Limb (tissue), 2 donors: ENCODE data around the gene TPRN.
A peak's percentile ranks its signal among the peaks of the same experiment; 100 is the strongest.

Experiments used
- DNase-seq, 2 donors: peaks; one replicate each; pipeline ENCODE4 v3.0.0-alpha.2; 2016; ENCODE audit errors: extremely low spot score in 2 of 2

Gene TPRN

GRCh38 chr9:137173796-137174664 lies 26.5 kb downstream of the TPRN start:
- DNase-seq: no peak

- no peak for DNase-seq
Observed at GRCh38 chr9:137172901-137173795, 27.4 kb downstream of the TPRN start.

- no peak for DNase-seq
Observed at GRCh38 chr9:137171149-137171900, 29.2 kb downstream of the TPRN start.

- DNase-seq: no peak
Observed at GRCh38 chr9:137170486-137171148, 29.9 kb downstream of the TPRN start.

GRCh38 chr9:137169896-137170358 lies 30.6 kb downstream of the TPRN start, which contains the start of gene LRRC26:
TSS of gene LRRC26 (minus strand) at chr9:137170051. CDS start at chr9:137169943, 108 bp downstream.
- no peak for DNase-seq

GRCh38 chr9:137168904-137169856 lies 31.4 kb downstream of the TPRN start:
- peak in 1 of 2 donors; percentile 73 for DNase-seq

DNA sequence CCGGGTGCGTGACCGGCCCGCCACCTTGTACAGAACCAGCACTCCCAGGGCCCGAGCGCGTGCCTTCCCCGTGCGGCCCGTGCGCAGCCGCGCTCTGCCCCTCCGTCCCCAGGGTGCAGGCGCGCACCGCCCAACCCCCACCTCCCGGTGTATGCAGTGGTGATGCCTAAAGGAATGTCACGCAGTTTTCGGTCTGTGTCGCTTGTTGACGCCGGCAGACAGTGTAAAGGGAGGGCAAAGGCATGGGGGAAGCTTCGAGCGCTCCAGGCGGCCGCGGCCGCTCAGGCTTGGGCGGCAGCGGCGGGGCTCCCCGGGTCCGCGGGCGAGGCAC lies 32.0 kb downstream of the TPRN start:
- DNase-seq: no peak

GRCh38 chr9:137167747-137168572 lies 32.6 kb downstream of the TPRN start:
- no peak for DNase-seq

DNA sequence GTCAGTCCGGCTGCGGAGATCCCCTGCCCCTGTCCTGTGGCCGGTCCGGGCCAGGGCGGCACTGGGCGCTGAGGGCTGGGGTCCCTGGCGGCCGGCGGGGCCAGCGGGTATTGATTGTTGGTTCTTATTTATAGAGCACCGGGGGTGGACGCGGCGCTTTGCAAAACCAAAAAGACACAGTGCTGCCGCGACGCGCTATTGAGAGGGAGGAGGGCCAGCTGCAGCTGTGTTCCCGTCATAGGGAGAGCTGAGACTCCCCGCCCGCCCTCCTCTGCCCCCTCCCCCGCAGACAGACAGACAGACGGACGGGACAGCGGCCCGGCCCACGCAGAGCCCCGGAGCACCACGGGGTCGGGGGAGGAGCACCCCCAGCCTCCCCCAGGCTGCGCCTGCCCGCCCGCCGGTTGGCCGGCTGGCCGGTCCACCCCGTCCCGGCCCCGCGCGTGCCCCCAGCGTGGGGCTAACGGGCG lies 33.2 kb downstream of the TPRN start:
- DNase-seq: no peak

GRCh38 chr9:137166380-137167229 lies 33.9 kb downstream of the TPRN start:
- DNase-seq: no peak

GRCh38 chr9:137165250-137165836 lies 35.2 kb downstream of the TPRN start:
- DNase-seq: no peak

- DNase-seq: no peak
Observed at GRCh38 chr9:137164370-137165249, 35.9 kb downstream of the TPRN start.

DNA sequence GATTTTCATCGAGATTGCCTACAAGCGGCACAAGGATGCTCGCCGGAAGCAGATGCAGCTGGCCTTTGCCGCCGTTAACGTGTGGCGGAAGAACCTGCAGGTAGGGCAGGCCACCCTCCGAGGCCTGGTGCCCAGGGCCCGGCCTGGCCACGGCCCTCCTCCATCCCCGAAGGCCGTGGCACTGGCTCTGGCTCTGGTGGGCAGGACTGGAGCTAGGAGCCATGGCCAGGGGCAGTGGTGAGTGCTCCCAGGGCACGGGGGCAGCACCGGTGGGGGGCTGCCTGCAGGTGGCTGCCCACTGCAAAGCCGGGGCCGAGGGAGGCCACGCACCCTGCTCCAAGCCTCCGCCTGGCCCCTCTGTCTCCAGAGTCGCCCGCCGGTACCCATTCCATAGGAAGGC lies 36.7 kb downstream of the TPRN start:
- DNase-seq: no peak

- DNase-seq: no peak
Observed at GRCh38 chr9:137163365-137163715, 37.2 kb downstream of the TPRN start.

- DNase-seq: no peak
Observed at GRCh38 chr9:137162505-137163364, 37.8 kb downstream of the TPRN start.
